BJ (cell line): ENCODE measurements around the gene TIMM50. TPM values are rescaled to one million over a fixed set of nuclear protein-coding genes. Genes with fewer than 3 reads are reported as not detected.
"Not testable (repeated sequence)": the region's sequence is repeated elsewhere in the genome, so short reads cannot be mapped to it uniquely, and the experiment has no call there.

ENCODE experiments used
- CTCF ChIA-PET: fragments of 350-600 bp; formaldehyde crosslinking; extraction: SDS; loops from one replicate; lab custom pipeline; 2021; ENCODE audit warnings: antibody characterized with exemption, inconsistent platforms; lab: Yijun Ruan, JAX
- POLR2A ChIA-PET: fragments of 300-600 bp; sonication (Branson Sonifier 250); formaldehyde crosslinking; extraction: SDS; loops from one replicate; lab custom pipeline; 2021; ENCODE audit warnings: antibody characterized with exemption; lab: Charles Lee
- DNase-seq: peaks from one replicate; pipeline ENCODE4 v3.0.0-alpha.2; 2011; ENCODE audit warnings: low read depth
- H3K27me3 ChIP-seq: 2 replicates; pipeline ENCODE4 v1.6.0; 2011; ENCODE audit warnings: low read length; ENCODE audit not compliant: control insufficient read depth, insufficient read depth
- H3K36me3 ChIP-seq: 2 replicates; pipeline ENCODE4 v1.5.1; 2011; ENCODE audit warnings: low read length; ENCODE audit not compliant: control insufficient read depth, insufficient read depth
- H3K4me3 ChIP-seq: 2 replicates; pipeline ENCODE4 v1.5.1; 2011; ENCODE audit warnings: low read depth, mild to moderate bottlenecking, control low read depth, low read length
- polyA plus RNA-seq: library from polyadenylated mRNA; depleted of rRNA; stranded (reverse); fragments of >200 nt; gene quantifications from 2 replicates; pipeline ENCODE4 v1.2.3, GENCODE V29; 2011
- TF ChIP-seq, protein P1 (sequence below): IDR thresholded peaks from 2 replicates; pipeline ENCODE4 v1.5.1; 2011; ENCODE audit warnings: low read depth, mild to moderate bottlenecking, control low read depth, inconsistent platforms, low read length, moderate library complexity; ENCODE audit not compliant: insufficient read depth

TIMM50 gene
- polyA plus RNA-seq, 1 experiment, result 97.8 TPM

DNA sequence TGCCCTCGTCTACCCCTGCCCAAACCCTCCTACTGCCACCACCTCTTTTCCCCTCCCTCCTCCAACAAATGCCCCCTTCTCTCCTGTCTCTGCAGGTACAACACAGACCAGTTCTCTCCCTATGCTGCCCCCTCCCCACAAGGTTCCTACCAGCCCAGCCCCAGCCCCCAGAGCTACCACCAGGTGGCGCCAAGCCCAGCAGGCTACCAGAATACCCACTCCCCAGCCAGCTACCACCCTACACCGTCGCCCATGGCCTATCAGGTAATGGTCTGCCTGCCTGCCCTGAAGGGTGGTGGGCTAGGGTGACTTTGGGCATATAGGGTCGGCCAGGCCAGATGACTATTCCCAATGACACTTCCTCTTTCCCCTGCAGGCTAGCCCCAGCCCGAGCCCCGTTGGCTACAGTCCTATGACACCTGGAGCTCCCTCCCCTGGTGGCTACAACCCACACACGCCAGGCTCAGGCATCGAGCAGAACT lies 6.5 kb upstream of the TIMM50 start:
- no peak overlapping the region for H3K4me3 ChIP-seq
- peaks cover 62% of the 10 kb centered on the region for H3K36me3 ChIP-seq
- ChIA-PET POLR2A (no interaction called here), CTCF (interaction anchor here (0.6 to 2.9 kb wide), 26 partner anchors 9 to 451 kb away, joined by 3 to 33 read pairs (median 6); partner anchors contain the start of genes EID2B, RPS16 and SUPT5H)
- H3K27me3 ChIP-seq, result no peaks in the 10 kb centered on the region
- DNase-seq, result no peak
- TF ChIP-seq, protein P1, sequence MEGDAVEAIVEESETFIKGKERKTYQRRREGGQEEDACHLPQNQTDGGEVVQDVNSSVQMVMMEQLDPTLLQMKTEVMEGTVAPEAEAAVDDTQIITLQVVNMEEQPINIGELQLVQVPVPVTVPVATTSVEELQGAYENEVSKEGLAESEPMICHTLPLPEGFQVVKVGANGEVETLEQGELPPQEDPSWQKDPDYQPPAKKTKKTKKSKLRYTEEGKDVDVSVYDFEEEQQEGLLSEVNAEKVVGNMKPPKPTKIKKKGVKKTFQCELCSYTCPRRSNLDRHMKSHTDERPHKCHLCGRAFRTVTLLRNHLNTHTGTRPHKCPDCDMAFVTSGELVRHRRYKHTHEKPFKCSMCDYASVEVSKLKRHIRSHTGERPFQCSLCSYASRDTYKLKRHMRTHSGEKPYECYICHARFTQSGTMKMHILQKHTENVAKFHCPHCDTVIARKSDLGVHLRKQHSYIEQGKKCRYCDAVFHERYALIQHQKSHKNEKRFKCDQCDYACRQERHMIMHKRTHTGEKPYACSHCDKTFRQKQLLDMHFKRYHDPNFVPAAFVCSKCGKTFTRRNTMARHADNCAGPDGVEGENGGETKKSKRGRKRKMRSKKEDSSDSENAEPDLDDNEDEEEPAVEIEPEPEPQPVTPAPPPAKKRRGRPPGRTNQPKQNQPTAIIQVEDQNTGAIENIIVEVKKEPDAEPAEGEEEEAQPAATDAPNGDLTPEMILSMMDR, result peak; percentile 93

DNA sequence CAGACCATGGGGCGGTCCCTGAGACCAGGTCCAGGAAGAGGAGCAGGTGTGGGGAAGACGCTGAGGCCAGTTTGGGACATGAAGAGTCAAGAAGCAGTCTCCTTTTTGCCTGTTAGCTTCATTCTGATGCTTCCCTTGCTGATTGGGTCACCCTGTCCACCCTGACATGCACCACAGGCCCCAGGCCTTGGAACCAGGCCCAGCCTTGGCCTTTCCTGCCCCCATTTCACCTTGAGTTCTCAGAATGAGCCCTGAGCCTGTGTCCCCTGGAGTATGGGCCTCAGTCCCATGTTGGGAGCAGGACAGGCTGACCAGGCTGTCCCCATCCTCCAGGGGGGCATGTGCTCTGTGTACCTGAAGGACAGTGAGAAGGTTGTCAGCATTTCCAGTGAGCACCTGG lies 4.9 kb upstream of the TIMM50 start:
- peaks cover 47% of the 10 kb centered on the region for H3K36me3 ChIP-seq
- TF ChIP-seq, protein P1, result no peak
- POLR2A ChIA-PET, result no interaction called here

DNA sequence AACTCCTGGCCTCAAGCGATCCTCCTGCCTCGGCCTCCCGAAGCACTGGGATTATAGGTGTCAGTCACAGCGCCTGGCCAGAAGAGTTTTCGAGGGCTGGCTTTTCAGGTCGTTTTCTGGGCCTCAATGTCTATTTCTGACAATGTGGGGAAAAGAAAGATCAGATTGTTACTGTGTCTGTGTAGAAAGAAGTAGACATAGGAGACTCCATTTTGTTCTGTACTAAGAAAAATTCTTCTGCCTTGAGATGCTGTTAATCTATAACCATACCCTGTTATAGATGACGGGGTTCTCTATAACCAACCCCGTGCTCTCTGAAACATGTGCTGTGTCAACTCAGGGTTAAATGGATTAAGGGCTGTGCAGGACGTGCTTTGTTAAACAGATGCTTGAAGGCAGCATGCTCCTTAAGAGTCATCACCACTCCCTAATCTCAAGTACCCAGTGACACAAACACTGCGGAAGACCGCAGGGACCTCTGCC lies 1.3 kb upstream of the TIMM50 start:
- DNase-seq, CTCF ChIA-PET, H3K4me3 ChIP-seq, POLR2A ChIA-PET, H3K27me3 ChIP-seq: not testable (repeated sequence)
- H3K36me3 ChIP-seq, result peaks cover 17% of the 10 kb centered on the region

More for the DNA sequence above, 4.9 kb upstream of the TIMM50 start:
- DNase-seq, result no peak
- no peak overlapping the region for H3K4me3 ChIP-seq
- CTCF ChIA-PET, result interaction anchor here (1.4 to 2.9 kb wide), 7 partner anchors 11 to 78 kb away, joined by 3 to 33 read pairs (median 13); partner anchors contain the start of gene EID2B
- H3K27me3 ChIP-seq, result no peaks in the 10 kb centered on the region

DNA sequence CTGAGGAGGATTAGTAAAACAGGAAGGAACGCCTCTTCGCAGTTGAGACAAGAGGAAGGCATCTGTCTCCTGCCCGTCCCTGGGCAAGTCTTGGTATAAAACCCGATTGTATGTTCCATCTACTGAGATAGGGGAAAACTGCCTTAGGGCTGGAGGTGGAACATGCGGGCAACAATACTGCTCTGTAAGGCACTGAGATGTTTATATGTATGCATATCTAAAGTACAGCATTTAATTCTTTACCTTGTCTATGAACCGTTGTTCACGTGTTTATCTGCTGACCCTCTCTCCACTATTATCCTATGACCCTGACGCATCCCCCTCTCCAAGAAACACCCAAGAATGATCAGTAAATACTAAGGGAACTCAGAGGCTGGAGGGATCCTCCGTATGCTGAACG lies 722 bp upstream of the TIMM50 start:
- POLR2A ChIA-PET, result interaction anchor here (0.5 kb wide), 1 partner anchor 956 kb away, joined by 14 read pairs; no protein-coding TSS in a partner anchor
- CTCF ChIA-PET, result interaction anchor here (0.5 to 1.2 kb wide), 4 partner anchors 8 to 53 kb away, joined by 3 read pairs; partner anchors contain the start of gene EID2B

DNA sequence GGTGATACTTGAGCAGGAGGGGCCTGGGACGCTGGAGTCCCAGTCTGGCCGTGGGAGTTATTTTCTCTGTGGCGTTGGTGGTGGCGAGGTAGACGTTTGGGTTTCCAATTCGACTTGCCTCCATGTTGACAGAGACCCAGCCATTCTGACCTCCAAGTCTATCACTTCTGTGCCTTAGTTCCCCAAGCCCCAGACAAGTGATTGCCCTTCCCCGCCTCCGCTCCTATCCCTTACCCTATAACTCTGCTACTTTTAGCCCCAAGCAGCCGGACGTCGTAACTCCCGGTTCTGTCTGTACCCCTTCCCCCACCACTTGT lies 549 bp downstream of the TIMM50 start:
- no peaks in the 10 kb centered on the region for H3K27me3 ChIP-seq
- peaks cover 8% of the 10 kb centered on the region for H3K36me3 ChIP-seq
- H3K4me3 ChIP-seq, result peak overlapping the region; percentile 91
- POLR2A ChIA-PET, result interaction anchor here (0.6 to 0.7 kb wide), 3 partner anchors 52 to 68 kb away, joined by 4 to 9 read pairs (median 5); no protein-coding TSS in a partner anchor
- no peak for DNase-seq
- TF ChIP-seq, protein P1, result no peak
- CTCF ChIA-PET, result interaction anchor here (1.0 to 1.2 kb wide), 2 partner anchors 9 to 51 kb away, joined by 3 read pairs; partner anchors contain the start of gene EID2B

More for the DNA sequence above, 722 bp upstream of the TIMM50 start:
- H3K4me3 ChIP-seq, result no peak overlapping the region
- H3K36me3 ChIP-seq, result peaks cover 11% of the 10 kb centered on the region
- DNase-seq, result no peak
- TF ChIP-seq, protein P1, result no peak
- H3K27me3 ChIP-seq, result no peaks in the 10 kb centered on the region
